H1 (cell line): ENCODE results near the gene TSEN2. TPM values are rescaled to one million over a fixed set of nuclear protein-coding genes. Genes with fewer than 3 reads are reported as not detected.

ENCODE experiments used
- CTCF ChIA-PET: fragments of 300-600 bp; sonication (Branson Sonifier 250); formaldehyde crosslinking; loops from one replicate; lab custom pipeline; 2021; ENCODE audit not compliant: partially characterized antibody; lab: Charles Lee
- POLR2A ChIA-PET: fragments of 300-600 bp; sonication (Branson Sonifier 250); formaldehyde crosslinking; loops from one replicate; lab custom pipeline; 2021; ENCODE audit warnings: inconsistent platforms; ENCODE audit not compliant: partially characterized antibody; lab: Charles Lee
- DNase-seq, 2 experiments: peaks; one replicate each; pipeline versions ENCODE4 v3.0.0 to v3.0.0-alpha.2; 2010 to 2022; ENCODE audit warnings: low spot score in 2 of 2, low read depth in 1 of 2, mixed read lengths in 1 of 2
- FAIRE-seq: peaks from 2 replicates; lab custom pipeline; 2011; peaks lifted over from hg19 to GRCh38; lab: Jason Lieb, UNC
- H2AFZ ChIP-seq: 2 replicates; pipeline ENCODE4 v1.8.1; 2012; ENCODE audit warnings: low read length, inconsistent platforms
- H2AK5ac ChIP-seq: 2 replicates; pipeline ENCODE4 v1.6.1; 2013; ENCODE audit warnings: low read depth, low read length
- H2BK120ac ChIP-seq: replicated peaks from 2 replicates; pipeline ENCODE3; 2013; ENCODE audit warnings: low read depth, low read length, inconsistent platforms
- H2BK12ac ChIP-seq: 2 replicates; pipeline ENCODE4 v1.6.1; 2013; ENCODE audit warnings: low read depth, low read length
- H2BK15ac ChIP-seq: 2 replicates; pipeline ENCODE4 v1.6.1; 2013; ENCODE audit warnings: low read length
- H2BK20ac ChIP-seq: 2 replicates; pipeline ENCODE4 v1.6.1; 2013; ENCODE audit warnings: low read length
- H2BK5ac ChIP-seq: 2 replicates; pipeline ENCODE4 v1.6.1; 2013; ENCODE audit warnings: low read depth, low read length
- H3K14ac ChIP-seq: 2 replicates; pipeline ENCODE4 v1.6.1; 2013; ENCODE audit warnings: inconsistent platforms; ENCODE audit not compliant: insufficient read length
- H3K18ac ChIP-seq: 2 replicates; pipeline ENCODE4 v1.6.1; 2013; ENCODE audit warnings: low read length; ENCODE audit errors: extremely low read depth
- H3K23ac ChIP-seq: 2 replicates; pipeline ENCODE4 v1.6.1; 2013; ENCODE audit warnings: inconsistent platforms; ENCODE audit not compliant: insufficient read length
- H3K23me2 ChIP-seq: 2 replicates; pipeline ENCODE4 v1.6.1; 2013; ENCODE audit warnings: low read depth, low read length
- H3K27ac ChIP-seq: 2 replicates; pipeline ENCODE4 v1.6.1; 2011; ENCODE audit warnings: low read depth, low read length, inconsistent platforms
- H3K27me3 ChIP-seq, 4 experiments: replicated peaks in 1 of 4; 1 replicate in 1 of 4; 2 replicates in 3 of 4; pipeline versions ENCODE4 v1.6.1 to v1.8.1; 2011 to 2013; ENCODE audit warnings: low read length in 3 of 4, mild to moderate bottlenecking in 3 of 4, inconsistent platforms in 2 of 4, mixed read lengths in 2 of 4, moderate library complexity in 1 of 4; ENCODE audit not compliant: control insufficient read depth in 3 of 4, insufficient read depth in 3 of 4; ENCODE audit errors: extremely low read depth in 1 of 4
- H3K36me3 ChIP-seq, 4 experiments: 2 replicates each; pipeline versions ENCODE4 v1.6.1 to v1.8.1; 2011 to 2013; ENCODE audit warnings: mild to moderate bottlenecking in 4 of 4, low read length in 3 of 4, moderate library complexity in 2 of 4, control low read depth in 1 of 4, inconsistent platforms in 1 of 4; ENCODE audit not compliant: insufficient read depth in 4 of 4, control insufficient read depth in 2 of 4
- H3K4ac ChIP-seq: replicated peaks from 2 replicates; pipeline ENCODE3; 2013; ENCODE audit warnings: low read length, low read depth, mixed read lengths, inconsistent platforms; ENCODE audit not compliant: insufficient read length
- H3K4me1 ChIP-seq, 4 experiments: replicated peaks in 1 of 4; 1 replicate in 1 of 4; 2 replicates in 3 of 4; pipeline versions ENCODE4 v1.6.1 to v1.8.1; 2011 to 2013; ENCODE audit warnings: low read length in 3 of 4, inconsistent platforms in 2 of 4, mixed read lengths in 1 of 4; ENCODE audit not compliant: insufficient read depth in 4 of 4, control insufficient read depth in 3 of 4
- H3K4me2 ChIP-seq, 2 experiments: 2 replicates each; pipeline versions ENCODE4 v1.6.1 to v1.8.1; 2011 to 2013; ENCODE audit warnings: low read depth in 2 of 2, low read length in 2 of 2, control low read depth in 1 of 2, inconsistent platforms in 1 of 2, mild to moderate bottlenecking in 1 of 2; ENCODE audit not compliant: insufficient read depth in 1 of 2
- H3K4me3 ChIP-seq, 4 experiments: fragments of 200-600, 300-600 bp in 1 of 4; sonication (generic), shearing (Covaris generic), sonication (Bioruptor Twin) in 1 of 4; 2 replicates each; pipeline versions ENCODE4 v1.5.1 to v1.8.1; 2011 to 2016; ENCODE audit warnings: low read length in 4 of 4, low read depth in 3 of 4, control low read depth in 2 of 4, inconsistent platforms in 2 of 4, mild to moderate bottlenecking in 2 of 4, mixed read lengths in 1 of 4, moderate library complexity in 1 of 4; ENCODE audit not compliant: insufficient read depth in 2 of 4; ENCODE audit errors: extremely low read depth in 1 of 4
- H3K56ac ChIP-seq: replicated peaks from 2 replicates; pipeline ENCODE3; 2013; ENCODE audit warnings: low read depth, mild to moderate bottlenecking, mixed read lengths, low read length, inconsistent platforms; ENCODE audit not compliant: insufficient read length
- H3K79me1 ChIP-seq: 2 replicates; pipeline ENCODE4 v1.6.1; 2013; ENCODE audit warnings: low read depth, low read length, control low read depth
- H3K79me2 ChIP-seq, 2 experiments: 2 replicates each; pipeline versions ENCODE4 v1.6.1 to v1.8.1; 2012 to 2013; ENCODE audit warnings: low read length in 2 of 2, mild to moderate bottlenecking in 2 of 2, inconsistent platforms in 1 of 2; ENCODE audit not compliant: insufficient read depth in 2 of 2, control insufficient read depth in 1 of 2
- H3K9ac ChIP-seq, 4 experiments: replicated peaks in 1 of 4; 1 replicate in 1 of 4; 2 replicates in 3 of 4; pipeline versions ENCODE4 v1.6.1 to v1.8.1; 2011 to 2013; ENCODE audit warnings: low read depth in 3 of 4, low read length in 3 of 4, control low read depth in 2 of 4, mild to moderate bottlenecking in 2 of 4, moderate library complexity in 2 of 4, inconsistent platforms in 1 of 4; ENCODE audit errors: extremely low read depth in 1 of 4
- H3K9me3 ChIP-seq, 2 experiments: 2 replicates each; pipeline versions ENCODE4 v1.6.1 to v1.8.1; 2012 to 2013; ENCODE audit warnings: mild to moderate bottlenecking in 2 of 2, moderate library complexity in 2 of 2, control low read depth in 1 of 2, inconsistent platforms in 1 of 2, low read depth in 1 of 2, low read length in 1 of 2, mixed read lengths in 1 of 2; ENCODE audit not compliant: insufficient read depth in 2 of 2
- H4K20me1 ChIP-seq, 2 experiments: replicated peaks in 1 of 2; 2 replicates each; pipeline versions ENCODE3 to v1.8.1; 2011 to 2013; ENCODE audit warnings: inconsistent platforms in 2 of 2, low read length in 2 of 2, mild to moderate bottlenecking in 1 of 2; ENCODE audit not compliant: insufficient read depth in 2 of 2, control insufficient read depth in 1 of 2
- H4K5ac ChIP-seq: 2 replicates; pipeline ENCODE4 v1.6.1; 2013; ENCODE audit warnings: low read length, low read depth, mixed read lengths, inconsistent platforms; ENCODE audit not compliant: insufficient read length
- H4K8ac ChIP-seq: 2 replicates; pipeline ENCODE4 v1.8.0; 2013; ENCODE audit warnings: mild to moderate bottlenecking, moderate library complexity, low read length, inconsistent platforms; ENCODE audit not compliant: insufficient read depth; ENCODE audit errors: extremely low read depth
- H4K91ac ChIP-seq: replicated peaks from 2 replicates; pipeline ENCODE3; 2013; ENCODE audit warnings: low read length, mixed read lengths, inconsistent platforms; ENCODE audit not compliant: insufficient read length
- BRCA1 ChIP-seq: IDR thresholded peaks from 2 replicates; pipeline ENCODE4 v1.6.1; 2012; ENCODE audit warnings: low read depth, low read length, improper control_type of control experiment
- HDAC6 ChIP-seq: IDR thresholded peaks from one replicate; pipeline ENCODE4 v1.7.1; 2012; ENCODE audit warnings: low read depth, mild to moderate bottlenecking, inconsistent platforms, low read length, moderate library complexity
- POLR2A ChIP-seq, 2 experiments: IDR thresholded peaks; 1 replicate in 1 of 2; 2 replicates in 1 of 2; pipeline ENCODE4 v1.6.1; 2011; ENCODE audit warnings: low read depth in 2 of 2, low read length in 2 of 2, mild to moderate bottlenecking in 2 of 2; ENCODE audit errors: control extremely low read depth in 1 of 2
- RNF2 ChIP-seq: fragments of 200-900, 300-1000 bp; sonication (generic); IDR thresholded peaks from 2 replicates; pipeline ENCODE4 v1.7.1; 2016; ENCODE audit warnings: borderline replicate concordance, low read depth, mild to moderate bottlenecking, antibody characterized with exemption, low read length; ENCODE audit not compliant: poor library complexity, severe bottlenecking; ENCODE audit errors: missing control alignments
- SP4 ChIP-seq: IDR thresholded peaks from 2 replicates; pipeline ENCODE4 v1.6.1; 2012; ENCODE audit warnings: low read length, inconsistent platforms
- TAF7 ChIP-seq: optimal IDR thresholded peaks from 2 replicates; pipeline ENCODE3; 2011; ENCODE audit warnings: low read depth, mild to moderate bottlenecking, inconsistent platforms, low read length, moderate library complexity, borderline replicate concordance
- WGBS, 2 experiments: shearing (Covaris generic) in 1 of 2; methylation state at CpG; one replicate each; pipeline versions ENCODE4 v1.1.6 to v1.1.7; 2013 to 2015; ENCODE audit warnings: low lambda C conversion rate in 2 of 2, mixed read lengths in 2 of 2, inconsistent platforms in 1 of 2, low coverage in 1 of 2, missing lambda C conversion rate in 1 of 2; ENCODE audit not compliant: insufficient replicate concordance in 2 of 2, insufficient coverage in 1 of 2, insufficient read length in 1 of 2; ENCODE audit errors: extremely low coverage in 1 of 2, missing lambda C conversion rate in 1 of 2; 5-methylcytosine and 5-hydroxymethylcytosine counted together
- polyA plus RNA-seq, 7 experiments: library from polyadenylated mRNA; depleted of rRNA in 3 of 7; stranded (reverse) in 5 of 7; unstranded in 2 of 7; fragments of >200 nt in 5 of 7; fragments of 200-250 nt in 2 of 7; gene quantifications; 1 replicate in 5 of 7; 2 replicates in 1 of 7; 4 replicates in 1 of 7; pipeline versions ENCODE4 v1.2.1 to v1.2.3, GENCODE V29; 2011 to 2013; ENCODE audit warnings: missing spikeins in 2 of 7, mixed read lengths in 2 of 7
- total RNA-seq: library from RNA; stranded (reverse); fragmentation: NEBNext Ultra II Directional; extraction: Animal tissue kit (Norgen Biotek cat#: 25700); gene quantifications from 2 replicates; pipeline ENCODE4 v1.2.1, GENCODE V29; 2021

TSEN2 gene
- total and polyA plus RNA-seq, 2 of the 8 experiments (the other 6 are each of a cell fraction or from before 2014, with no cell fraction given), result 16.1 to 22.4 TPM

DNA sequence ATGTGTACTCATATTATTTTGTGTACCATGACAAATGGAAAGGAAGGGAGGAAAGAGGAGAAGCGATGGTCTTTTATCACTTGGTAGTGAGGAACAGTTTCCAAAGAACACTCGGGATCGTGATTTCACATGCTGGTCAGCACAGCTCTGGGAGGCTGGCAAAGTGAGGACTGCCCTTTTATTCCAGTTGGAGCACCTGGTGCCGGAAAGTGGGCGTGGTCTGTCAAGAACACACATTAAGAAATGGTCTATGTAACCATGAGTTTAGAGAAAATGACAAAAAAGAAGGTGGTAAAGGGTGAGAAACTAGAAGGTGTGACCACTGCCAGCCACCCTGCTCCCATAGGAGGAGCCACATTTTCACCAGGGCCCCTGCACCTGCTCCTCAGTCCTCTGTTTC lies 7.0 kb upstream of the TSEN2 start:
- CTCF ChIA-PET, result interaction anchor here (0.7 to 4.4 kb wide), 5 partner anchors 8 to 342 kb away, joined by 3 to 36 read pairs (median 8); no protein-coding TSS in a partner anchor
- TF ChIP-seq RNF2 (no peak), BRCA1 (no peak), POLR2A (IDR thresholded peaks at IDR 0.05; ENCODE audit: control extremely low read depth in 1 of 2, low read depth in 2 of 2, low read length in 2 of 2) (no peak), SP4 (no peak), HDAC6 (no peak), TAF7 (no peak)

More for the DNA sequence above, 7.0 kb upstream of the TSEN2 start:
- Histone ChIP-seq H2BK5ac (no peak overlapping the region), H3K18ac (no peak overlapping the region), H3K4me1 (peaks cover 0 to 3% (median 1%) of the 10 kb centered on the region in 4 experiments; a peak in 5 of 7 replicates), H3K9ac (no peak overlapping the region), H4K20me1 (no peaks in the 10 kb centered on the region), H3K27me3 (no peaks in the 10 kb centered on the region), H2BK12ac (no peak overlapping the region), H3K23me2 (no peaks in the 10 kb centered on the region), H4K91ac (no peak overlapping the region), H3K9me3 (no peaks in the 10 kb centered on the region), H3K79me1 (no peaks in the 10 kb centered on the region), H2BK120ac (no peak overlapping the region), H2AK5ac (no peak overlapping the region), H4K5ac (no peak overlapping the region), H3K79me2 (no peaks in the 10 kb centered on the region), H3K4me3 (no peak overlapping the region), H3K36me3 (no peaks in the 10 kb centered on the region), H2BK15ac (no peak overlapping the region), H4K8ac (no peak overlapping the region), H3K14ac (no peak overlapping the region), H2AFZ (no peak overlapping the region), H3K23ac (no peak overlapping the region), H3K4me2 (no peak overlapping the region), H3K27ac (no peak overlapping the region), H2BK20ac (no peak overlapping the region), H3K56ac (no peak overlapping the region), H3K4ac (no peak overlapping the region)
- 83% methylated on average over 5 of the region's 5 CpGs; no CpG with 5 or more reads in 1 of the 2 experiments for WGBS, 2 experiments
- FAIRE-seq (no peak), DNase-seq (no peak)
- POLR2A ChIA-PET, result interaction anchor here (1.1 kb wide), 1 partner anchor 25 kb away, joined by 3 read pairs; no protein-coding TSS in a partner anchor
